ENCODE data around the gene FOXL1.

DNA sequence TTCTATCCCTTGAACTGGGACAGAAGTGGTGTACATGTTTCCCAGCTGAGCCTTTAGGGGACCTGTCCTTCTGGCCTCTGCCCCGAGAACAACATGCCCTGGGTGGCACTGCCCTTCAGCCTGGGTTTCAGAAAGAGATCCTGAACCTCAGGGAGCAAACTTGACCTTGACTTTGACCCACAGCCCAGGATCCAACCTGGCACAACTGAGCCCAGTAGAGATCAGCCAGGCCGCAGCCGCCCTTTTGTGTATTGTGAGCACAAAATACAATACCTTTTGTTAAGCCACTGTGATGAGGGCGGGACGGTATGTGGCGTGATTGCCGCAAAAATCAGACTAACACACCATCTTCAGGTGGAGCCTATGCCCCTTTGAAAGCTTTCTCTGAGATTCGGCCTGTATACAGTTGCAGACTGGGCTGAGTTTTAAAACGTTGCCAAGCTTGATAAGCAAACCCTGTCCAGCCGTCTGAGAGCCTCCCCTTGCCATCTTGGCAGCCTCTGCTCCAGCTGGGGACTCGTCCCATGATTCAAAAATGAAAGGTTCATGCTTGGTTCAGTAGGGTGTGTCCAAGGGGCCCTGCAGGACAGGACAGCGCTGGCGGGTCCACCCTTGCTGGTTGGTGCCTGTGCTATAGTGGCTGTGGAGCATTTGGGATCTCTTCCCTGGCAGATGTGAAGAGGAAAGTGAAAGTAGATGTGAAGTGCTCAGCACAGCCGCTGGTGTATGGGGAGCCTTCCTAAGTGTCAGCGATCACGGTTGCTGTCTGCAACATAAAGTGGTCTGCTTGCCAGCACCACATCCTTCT, 40.3 kb downstream of the FOXL1 start:
- TF ChIP-seq ZNF274 (IDR thresholded peaks at IDR 0.05; ENCODE audit: low read depth, low read length) (no peak), YY1 (IDR thresholded peaks at IDR 0.05; ENCODE audit: insufficient read depth, insufficient read length) (no peak)

Data from NT2/D1 (cell line).